Body of pancreas (tissue), 4 donors: Measurements from ENCODE around the gene DEK. TPM values are rescaled to one million over a fixed set of nuclear protein-coding genes. Genes with fewer than 3 reads are reported as not detected.

ENCODE experiments used
- ATAC-seq: fragments of 150-250 bp; one replicate; pipeline ENCODE4 v1.9.1; 2016
- DNase-seq, 4 donors: peaks; one replicate each; pipeline ENCODE4 v3.0.0-alpha.2; 2019
- H3K27ac ChIP-seq, 4 donors: fragments of 200-600 bp; sonication (generic); 1 replicate in 3 of 4; 2 replicates in 1 of 4; pipeline versions ENCODE4 v1.5.1 to v1.6.1; 2016 to 2019; ENCODE audit warnings: mild to moderate bottlenecking in 1 of 4, mixed read lengths in 1 of 4, moderate library complexity in 1 of 4
- H3K27me3 ChIP-seq, 2 donors: fragments of 200-600 bp; sonication (generic); one replicate each; pipeline ENCODE4 v1.6.0; 2016; ENCODE audit warnings: mild to moderate bottlenecking in 1 of 2
- H3K36me3 ChIP-seq, 2 donors: fragments of 200-600 bp; sonication (generic); replicated peaks in 1 of 2; 2 replicates each; pipeline ENCODE4 v1.5.1; 2016; ENCODE audit warnings: low read depth in 2 of 2; ENCODE audit not compliant: insufficient read depth in 1 of 2
- H3K4me1 ChIP-seq: fragments of 200-600 bp; sonication (generic); one replicate; pipeline ENCODE4 v1.6.0; 2016
- H3K4me3 ChIP-seq, 2 donors: fragments of 200-600 bp; sonication (generic); 1 replicate in 1 of 2; 2 replicates in 1 of 2; pipeline ENCODE4 v1.5.1; 2016 to 2019
- H3K9me3 ChIP-seq, 3 donors: fragments of 200-600 bp; sonication (generic); 1 replicate in 2 of 3; 2 replicates in 1 of 3; pipeline ENCODE4 v1.5.1; 2016
- POLR2A ChIP-seq, 3 donors: fragments of 450-650 bp; IDR thresholded peaks; one replicate each; pipeline ENCODE4 v1.6.1; 2016; ENCODE audit warnings: antibody characterized with exemption in 3 of 3, mild to moderate bottlenecking in 2 of 3
- WGBS, 2 donors: methylation state at CpG; one replicate each; pipeline ENCODE4 v1.1.5; 2017; 5-methylcytosine and 5-hydroxymethylcytosine counted together
- intact Hi-C: fragments of 100-400 bp; cut with DNase I; formaldehyde crosslinking; loops from one replicate; pipeline ENCODE4 v1.15.1; 2023
- total RNA-seq, 2 donors: library from RNA; depleted of rRNA; stranded (reverse); fragments of >200 nt; gene quantifications; one replicate each; pipeline ENCODE4 v1.1.0, GENCODE V29; 2016
- TF ChIP-seq, protein P1 (sequence below), 7 experiments: fragments of 450-650 bp in 4 of 7; fragments of 200-600 bp in 3 of 7; sonication (generic) in 3 of 7; IDR thresholded peaks; one replicate each; pipeline ENCODE4 v1.5.1; 2016 to 2019; ENCODE audit warnings: antibody characterized with exemption in 7 of 7

The DEK gene
- total RNA-seq, 2 donors from 2014 or later = 67.2 to 72.9 TPM

DNA sequence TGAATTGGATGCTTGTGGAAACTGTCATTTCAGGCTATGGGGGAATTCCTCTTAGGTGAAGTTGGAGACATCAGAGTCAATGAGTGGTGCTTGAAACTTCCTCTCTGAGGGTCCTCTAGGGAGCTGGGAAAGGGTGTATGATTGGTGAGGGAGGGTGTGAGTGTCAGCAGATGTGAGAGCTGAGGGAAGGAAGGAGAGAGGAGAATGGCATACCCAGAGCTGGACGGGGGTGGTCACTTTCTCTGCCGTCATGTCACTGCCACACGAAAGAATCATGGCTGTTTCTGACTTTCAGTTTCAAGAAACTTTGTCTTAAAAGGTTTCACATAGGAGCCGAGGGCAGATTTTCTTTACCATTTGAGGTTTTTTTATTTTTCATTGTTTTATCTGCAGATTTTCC lies 50.3 kb downstream of the DEK start:
- Histone ChIP-seq H3K9me3 (no peaks in the 10 kb centered on the region), H3K4me1 (no peaks in the 10 kb centered on the region), H3K27ac (no peak overlapping the region), H3K36me3 (peaks cover 0 to 4% of the 10 kb centered on the region in 2 donors), H3K27me3 (no peaks in the 10 kb centered on the region), H3K4me3 (no peak overlapping the region)
- WGBS, 2 donors = 80 to 94% methylated on average over 4 of the region's 4 CpGs
- intact Hi-C loops = no loop called here
- ATAC-seq = no peak
- TF ChIP-seq POLR2A (IDR thresholded peaks at IDR 0.05) = no peak
- TF ChIP-seq, protein P1, sequence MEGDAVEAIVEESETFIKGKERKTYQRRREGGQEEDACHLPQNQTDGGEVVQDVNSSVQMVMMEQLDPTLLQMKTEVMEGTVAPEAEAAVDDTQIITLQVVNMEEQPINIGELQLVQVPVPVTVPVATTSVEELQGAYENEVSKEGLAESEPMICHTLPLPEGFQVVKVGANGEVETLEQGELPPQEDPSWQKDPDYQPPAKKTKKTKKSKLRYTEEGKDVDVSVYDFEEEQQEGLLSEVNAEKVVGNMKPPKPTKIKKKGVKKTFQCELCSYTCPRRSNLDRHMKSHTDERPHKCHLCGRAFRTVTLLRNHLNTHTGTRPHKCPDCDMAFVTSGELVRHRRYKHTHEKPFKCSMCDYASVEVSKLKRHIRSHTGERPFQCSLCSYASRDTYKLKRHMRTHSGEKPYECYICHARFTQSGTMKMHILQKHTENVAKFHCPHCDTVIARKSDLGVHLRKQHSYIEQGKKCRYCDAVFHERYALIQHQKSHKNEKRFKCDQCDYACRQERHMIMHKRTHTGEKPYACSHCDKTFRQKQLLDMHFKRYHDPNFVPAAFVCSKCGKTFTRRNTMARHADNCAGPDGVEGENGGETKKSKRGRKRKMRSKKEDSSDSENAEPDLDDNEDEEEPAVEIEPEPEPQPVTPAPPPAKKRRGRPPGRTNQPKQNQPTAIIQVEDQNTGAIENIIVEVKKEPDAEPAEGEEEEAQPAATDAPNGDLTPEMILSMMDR (IDR thresholded peaks at IDR 0.05) = no peak
- no peak for DNase-seq

DNA sequence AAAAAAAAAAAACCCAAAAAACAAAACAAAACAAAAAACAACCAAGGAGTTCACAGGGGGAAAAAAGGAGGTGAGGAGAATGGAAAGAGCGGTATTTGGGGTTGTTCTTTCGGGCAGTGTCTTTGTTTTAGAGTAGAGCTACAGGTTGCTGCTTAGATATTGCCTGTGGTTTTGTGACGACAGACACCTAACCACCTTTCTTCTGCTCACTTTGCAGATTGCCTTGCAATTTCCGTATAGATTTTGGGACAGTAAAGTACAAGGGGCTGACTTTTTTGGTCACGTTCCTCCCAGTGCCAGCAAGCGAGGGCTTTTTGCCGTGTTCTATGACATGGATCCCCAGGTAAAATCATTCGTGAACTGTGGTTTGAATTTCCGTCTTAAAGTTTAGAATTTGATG lies 50.9 kb downstream of the DEK start:
- TF ChIP-seq, protein P1 (IDR thresholded peaks at IDR 0.05) = no peak
- TF ChIP-seq POLR2A (IDR thresholded peaks at IDR 0.05) = no peak
- DNase-seq (no peak), ATAC-seq (no peak)
- H3K27me3 ChIP-seq = no peaks in the 10 kb centered on the region
- no peaks in the 10 kb centered on the region for H3K4me1 ChIP-seq
- intact Hi-C loops = no loop called here
- H3K4me3 ChIP-seq = no peak overlapping the region
- peaks cover 0 to 4% of the 10 kb centered on the region in 2 donors for H3K36me3 ChIP-seq
- no peak overlapping the region for H3K27ac ChIP-seq
- H3K9me3 ChIP-seq = no peaks in the 10 kb centered on the region
- WGBS, 2 donors = 94% methylated on average over 9 of the region's 9 CpGs

DNA sequence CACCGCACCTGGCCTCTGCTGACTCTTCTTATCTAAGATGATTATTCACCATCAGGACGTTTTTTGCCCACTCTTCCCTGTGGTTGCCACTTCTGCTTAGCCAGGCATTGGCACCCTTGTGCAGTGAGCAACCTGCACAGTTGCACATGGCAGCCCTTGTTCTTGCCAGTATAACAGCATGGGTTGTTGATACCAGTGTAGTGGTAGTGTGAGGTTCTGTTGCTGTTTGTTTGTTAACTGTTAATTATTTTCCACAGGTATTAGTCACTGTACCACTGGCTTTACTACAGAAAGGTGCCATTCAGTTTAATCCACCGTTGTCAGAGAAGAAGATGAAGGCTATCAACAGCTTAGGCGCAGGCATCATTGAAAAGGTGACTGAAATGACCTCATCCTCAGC lies 52.1 kb downstream of the DEK start:
- intact Hi-C loops = no loop called here
- Histone ChIP-seq H3K9me3 (no peaks in the 10 kb centered on the region), H3K27me3 (no peaks in the 10 kb centered on the region), H3K4me3 (no peak overlapping the region), H3K4me1 (peaks cover 5% of the 10 kb centered on the region), H3K27ac (no peak overlapping the region), H3K36me3 (peaks cover 0 to 2% of the 10 kb centered on the region in 2 donors)
- 60 to 64% methylated on average over 4 of the region's 4 CpGs for WGBS, 2 donors
- ATAC-seq = no peak
- TF ChIP-seq, protein P1 (IDR thresholded peaks at IDR 0.05) = no peak
- no peak for TF ChIP-seq POLR2A (IDR thresholded peaks at IDR 0.05)
- DNase-seq = no peak

DNA sequence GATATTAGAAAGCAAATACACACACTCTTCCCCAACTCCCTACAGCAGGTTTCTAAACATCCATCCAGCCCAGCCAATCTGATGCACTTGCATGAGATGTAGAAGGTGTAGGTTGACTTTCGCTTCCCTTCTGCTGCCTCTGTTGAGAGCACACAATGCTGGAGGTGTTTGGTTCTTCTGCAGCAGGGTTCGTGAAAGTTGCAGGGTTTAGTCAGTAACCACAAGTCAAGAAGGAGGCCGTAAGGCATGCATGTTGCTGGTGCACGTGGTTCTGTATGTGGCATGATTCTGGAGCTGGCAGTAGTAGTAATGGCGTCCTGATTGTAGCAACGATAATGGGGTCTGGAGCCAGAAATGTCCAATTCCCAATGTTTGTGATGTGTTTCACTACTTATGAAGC lies 53.0 kb downstream of the DEK start:
- DNase-seq = no peak
- H3K4me1 ChIP-seq = peaks cover 5% of the 10 kb centered on the region
- H3K27ac ChIP-seq = no peak overlapping the region
- TF ChIP-seq, protein P1 (IDR thresholded peaks at IDR 0.05) = no peak
- no peak for TF ChIP-seq POLR2A (IDR thresholded peaks at IDR 0.05)
- ATAC-seq = no peak
- WGBS, 2 donors = 87 to 89% methylated on average over 6 of the region's 6 CpGs
- no peaks in the 10 kb centered on the region for H3K9me3 ChIP-seq
- H3K27me3 ChIP-seq = no peaks in the 10 kb centered on the region
- H3K4me3 ChIP-seq = no peak overlapping the region
- intact Hi-C loops = no loop called here
- peaks cover 0 to 2% of the 10 kb centered on the region in 2 donors for H3K36me3 ChIP-seq

DNA sequence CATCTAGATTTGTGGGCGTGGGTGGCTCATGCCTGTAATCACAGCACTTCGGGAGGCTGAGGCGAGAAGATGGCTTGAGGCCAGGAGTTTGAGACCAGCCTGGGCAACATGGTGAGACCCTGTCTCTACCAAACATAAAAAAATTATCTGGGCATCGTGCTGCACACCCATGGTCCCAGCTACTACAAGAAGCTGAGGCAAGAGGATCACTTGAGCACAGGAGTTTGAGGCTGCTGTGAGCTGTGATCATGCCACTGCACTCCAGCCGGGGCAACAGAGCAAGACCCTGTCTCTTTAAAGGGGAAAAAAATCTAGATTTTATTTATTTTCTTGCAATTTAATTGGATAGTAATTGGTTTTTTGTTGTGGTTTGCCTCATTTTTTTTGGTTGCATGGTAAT lies 53.6 kb downstream of the DEK start:
- TF ChIP-seq, protein P1 (IDR thresholded peaks at IDR 0.05) = no peak
- TF ChIP-seq POLR2A (IDR thresholded peaks at IDR 0.05) = no peak
- peaks cover 0 to 2% of the 10 kb centered on the region in 2 donors for H3K36me3 ChIP-seq
- no peak overlapping the region for H3K4me3 ChIP-seq
- no peaks in the 10 kb centered on the region for H3K9me3 ChIP-seq
- ATAC-seq (no peak), DNase-seq (no peak)
- WGBS, 2 donors = 85 to 97% methylated on average over 5 of the region's 5 CpGs
- intact Hi-C loops = no loop called here
- H3K27me3 ChIP-seq = no peaks in the 10 kb centered on the region
- H3K27ac ChIP-seq = no peak overlapping the region
- peaks cover 5% of the 10 kb centered on the region for H3K4me1 ChIP-seq
